H1 (cell line): ENCODE results near the gene TFDP1. TPM values are rescaled to one million over a fixed set of nuclear protein-coding genes. Genes with fewer than 3 reads are reported as not detected.

Source experiments
- CTCF ChIA-PET: fragments of 300-600 bp; sonication (Branson Sonifier 250); formaldehyde crosslinking; loops from one replicate; lab custom pipeline; 2021; ENCODE audit not compliant: partially characterized antibody; lab: Charles Lee
- POLR2A ChIA-PET: fragments of 300-600 bp; sonication (Branson Sonifier 250); formaldehyde crosslinking; loops from one replicate; lab custom pipeline; 2021; ENCODE audit warnings: inconsistent platforms; ENCODE audit not compliant: partially characterized antibody; lab: Charles Lee
- DNase-seq, 2 experiments: peaks; one replicate each; pipeline versions ENCODE4 v3.0.0 to v3.0.0-alpha.2; 2010 to 2022; ENCODE audit warnings: low spot score in 2 of 2, low read depth in 1 of 2, mixed read lengths in 1 of 2
- FAIRE-seq: peaks from 2 replicates; lab custom pipeline; 2011; peaks lifted over from hg19 to GRCh38; lab: Jason Lieb, UNC
- H2AFZ ChIP-seq: 2 replicates; pipeline ENCODE4 v1.8.1; 2012; ENCODE audit warnings: low read length, inconsistent platforms
- H2AK5ac ChIP-seq: 2 replicates; pipeline ENCODE4 v1.6.1; 2013; ENCODE audit warnings: low read depth, low read length
- H2BK120ac ChIP-seq: replicated peaks from 2 replicates; pipeline ENCODE3; 2013; ENCODE audit warnings: low read depth, low read length, inconsistent platforms
- H2BK12ac ChIP-seq: 2 replicates; pipeline ENCODE4 v1.6.1; 2013; ENCODE audit warnings: low read depth, low read length
- H2BK15ac ChIP-seq: 2 replicates; pipeline ENCODE4 v1.6.1; 2013; ENCODE audit warnings: low read length
- H2BK20ac ChIP-seq: 2 replicates; pipeline ENCODE4 v1.6.1; 2013; ENCODE audit warnings: low read length
- H2BK5ac ChIP-seq: 2 replicates; pipeline ENCODE4 v1.6.1; 2013; ENCODE audit warnings: low read depth, low read length
- H3K14ac ChIP-seq: 2 replicates; pipeline ENCODE4 v1.6.1; 2013; ENCODE audit warnings: inconsistent platforms; ENCODE audit not compliant: insufficient read length
- H3K18ac ChIP-seq: 2 replicates; pipeline ENCODE4 v1.6.1; 2013; ENCODE audit warnings: low read length; ENCODE audit errors: extremely low read depth
- H3K23ac ChIP-seq: 2 replicates; pipeline ENCODE4 v1.6.1; 2013; ENCODE audit warnings: inconsistent platforms; ENCODE audit not compliant: insufficient read length
- H3K23me2 ChIP-seq: 2 replicates; pipeline ENCODE4 v1.6.1; 2013; ENCODE audit warnings: low read depth, low read length
- H3K27ac ChIP-seq: 2 replicates; pipeline ENCODE4 v1.6.1; 2011; ENCODE audit warnings: low read depth, low read length, inconsistent platforms
- H3K27me3 ChIP-seq, 4 experiments: replicated peaks in 1 of 4; 1 replicate in 1 of 4; 2 replicates in 3 of 4; pipeline versions ENCODE4 v1.6.1 to v1.8.1; 2011 to 2013; ENCODE audit warnings: low read length in 3 of 4, mild to moderate bottlenecking in 3 of 4, inconsistent platforms in 2 of 4, mixed read lengths in 2 of 4, moderate library complexity in 1 of 4; ENCODE audit not compliant: control insufficient read depth in 3 of 4, insufficient read depth in 3 of 4; ENCODE audit errors: extremely low read depth in 1 of 4
- H3K36me3 ChIP-seq, 4 experiments: 2 replicates each; pipeline versions ENCODE4 v1.6.1 to v1.8.1; 2011 to 2013; ENCODE audit warnings: mild to moderate bottlenecking in 4 of 4, low read length in 3 of 4, moderate library complexity in 2 of 4, control low read depth in 1 of 4, inconsistent platforms in 1 of 4; ENCODE audit not compliant: insufficient read depth in 4 of 4, control insufficient read depth in 2 of 4
- H3K4ac ChIP-seq: replicated peaks from 2 replicates; pipeline ENCODE3; 2013; ENCODE audit warnings: low read length, low read depth, mixed read lengths, inconsistent platforms; ENCODE audit not compliant: insufficient read length
- H3K4me1 ChIP-seq, 4 experiments: replicated peaks in 1 of 4; 1 replicate in 1 of 4; 2 replicates in 3 of 4; pipeline versions ENCODE4 v1.6.1 to v1.8.1; 2011 to 2013; ENCODE audit warnings: low read length in 3 of 4, inconsistent platforms in 2 of 4, mixed read lengths in 1 of 4; ENCODE audit not compliant: insufficient read depth in 4 of 4, control insufficient read depth in 3 of 4
- H3K4me2 ChIP-seq, 2 experiments: 2 replicates each; pipeline versions ENCODE4 v1.6.1 to v1.8.1; 2011 to 2013; ENCODE audit warnings: low read depth in 2 of 2, low read length in 2 of 2, control low read depth in 1 of 2, inconsistent platforms in 1 of 2, mild to moderate bottlenecking in 1 of 2; ENCODE audit not compliant: insufficient read depth in 1 of 2
- H3K4me3 ChIP-seq, 4 experiments: fragments of 200-600, 300-600 bp in 1 of 4; sonication (generic), shearing (Covaris generic), sonication (Bioruptor Twin) in 1 of 4; 2 replicates each; pipeline versions ENCODE4 v1.5.1 to v1.8.1; 2011 to 2016; ENCODE audit warnings: low read length in 4 of 4, low read depth in 3 of 4, control low read depth in 2 of 4, inconsistent platforms in 2 of 4, mild to moderate bottlenecking in 2 of 4, mixed read lengths in 1 of 4, moderate library complexity in 1 of 4; ENCODE audit not compliant: insufficient read depth in 2 of 4; ENCODE audit errors: extremely low read depth in 1 of 4
- H3K56ac ChIP-seq: replicated peaks from 2 replicates; pipeline ENCODE3; 2013; ENCODE audit warnings: low read depth, mild to moderate bottlenecking, mixed read lengths, low read length, inconsistent platforms; ENCODE audit not compliant: insufficient read length
- H3K79me1 ChIP-seq: 2 replicates; pipeline ENCODE4 v1.6.1; 2013; ENCODE audit warnings: low read depth, low read length, control low read depth
- H3K79me2 ChIP-seq, 2 experiments: 2 replicates each; pipeline versions ENCODE4 v1.6.1 to v1.8.1; 2012 to 2013; ENCODE audit warnings: low read length in 2 of 2, mild to moderate bottlenecking in 2 of 2, inconsistent platforms in 1 of 2; ENCODE audit not compliant: insufficient read depth in 2 of 2, control insufficient read depth in 1 of 2
- H3K9ac ChIP-seq, 4 experiments: replicated peaks in 1 of 4; 1 replicate in 1 of 4; 2 replicates in 3 of 4; pipeline versions ENCODE4 v1.6.1 to v1.8.1; 2011 to 2013; ENCODE audit warnings: low read depth in 3 of 4, low read length in 3 of 4, control low read depth in 2 of 4, mild to moderate bottlenecking in 2 of 4, moderate library complexity in 2 of 4, inconsistent platforms in 1 of 4; ENCODE audit errors: extremely low read depth in 1 of 4
- H3K9me3 ChIP-seq, 2 experiments: 2 replicates each; pipeline versions ENCODE4 v1.6.1 to v1.8.1; 2012 to 2013; ENCODE audit warnings: mild to moderate bottlenecking in 2 of 2, moderate library complexity in 2 of 2, control low read depth in 1 of 2, inconsistent platforms in 1 of 2, low read depth in 1 of 2, low read length in 1 of 2, mixed read lengths in 1 of 2; ENCODE audit not compliant: insufficient read depth in 2 of 2
- H4K20me1 ChIP-seq, 2 experiments: replicated peaks in 1 of 2; 2 replicates each; pipeline versions ENCODE3 to v1.8.1; 2011 to 2013; ENCODE audit warnings: inconsistent platforms in 2 of 2, low read length in 2 of 2, mild to moderate bottlenecking in 1 of 2; ENCODE audit not compliant: insufficient read depth in 2 of 2, control insufficient read depth in 1 of 2
- H4K5ac ChIP-seq: 2 replicates; pipeline ENCODE4 v1.6.1; 2013; ENCODE audit warnings: low read length, low read depth, mixed read lengths, inconsistent platforms; ENCODE audit not compliant: insufficient read length
- H4K8ac ChIP-seq: 2 replicates; pipeline ENCODE4 v1.8.0; 2013; ENCODE audit warnings: mild to moderate bottlenecking, moderate library complexity, low read length, inconsistent platforms; ENCODE audit not compliant: insufficient read depth; ENCODE audit errors: extremely low read depth
- H4K91ac ChIP-seq: replicated peaks from 2 replicates; pipeline ENCODE3; 2013; ENCODE audit warnings: low read length, mixed read lengths, inconsistent platforms; ENCODE audit not compliant: insufficient read length
- BRCA1 ChIP-seq: IDR thresholded peaks from 2 replicates; pipeline ENCODE4 v1.6.1; 2012; ENCODE audit warnings: low read depth, low read length, improper control_type of control experiment
- CBX8 ChIP-seq: fragments of 300-800, 300-1000 bp; sonication (generic); IDR thresholded peaks from 2 replicates; pipeline ENCODE4 v1.7.1; 2016; ENCODE audit warnings: low read depth, low read length, borderline replicate concordance
- GTF2F1 ChIP-seq: IDR thresholded peaks from 2 replicates; pipeline ENCODE4 v1.6.1; 2012; ENCODE audit warnings: low read depth, low read length, improper control_type of control experiment, borderline replicate concordance
- HDAC2 ChIP-seq, 2 experiments: fragments of 300-600 bp in 1 of 2; sonication (generic) in 1 of 2; IDR thresholded peaks; 2 replicates each; pipeline ENCODE4 v1.6.1; 2011 to 2012; ENCODE audit warnings: low read depth in 2 of 2, low read length in 2 of 2, mild to moderate bottlenecking in 2 of 2, moderate library complexity in 2 of 2, borderline replicate concordance in 1 of 2, inconsistent platforms in 1 of 2
- JUND ChIP-seq: IDR thresholded peaks from 2 replicates; pipeline ENCODE4 v1.6.1; 2011; ENCODE audit warnings: mild to moderate bottlenecking, improper control_type of control experiment, low read length
- KDM5A ChIP-seq: fragments of 200-600 bp; IDR thresholded peaks from 2 replicates; pipeline ENCODE4 v1.7.1; 2012; ENCODE audit warnings: mild to moderate bottlenecking, low read length, inconsistent platforms, mixed read lengths
- NANOG ChIP-seq: IDR thresholded peaks from 2 replicates; pipeline ENCODE4 v1.6.1; 2011; ENCODE audit warnings: low read length, low read depth, mild to moderate bottlenecking, inconsistent platforms; ENCODE audit not compliant: insufficient read depth, poor library complexity, severe bottlenecking
- PHF8 ChIP-seq: fragments of 200-600 bp; sonication (generic); conservative IDR thresholded peaks from 2 replicates; pipeline ENCODE4 v1.7.1; 2012; ENCODE audit warnings: low read depth, mild to moderate bottlenecking, inconsistent platforms, low read length, moderate library complexity
- SIX5 ChIP-seq: IDR thresholded peaks from 2 replicates; pipeline ENCODE4 v1.6.1; 2011; ENCODE audit warnings: mild to moderate bottlenecking, low read depth, low read length
- SP1 ChIP-seq: IDR thresholded peaks from 2 replicates; pipeline ENCODE4 v1.6.1; 2011; ENCODE audit warnings: low read depth, low read length
- SP4 ChIP-seq: IDR thresholded peaks from 2 replicates; pipeline ENCODE4 v1.6.1; 2012; ENCODE audit warnings: low read length, inconsistent platforms
- TBP ChIP-seq: IDR thresholded peaks from 2 replicates; pipeline ENCODE4 v1.6.1; 2011; ENCODE audit warnings: low read depth, low read length, improper control_type of control experiment
- TEAD4 ChIP-seq: IDR thresholded peaks from 2 replicates; pipeline ENCODE4 v1.6.1; 2012; ENCODE audit warnings: low read depth, low read length, inconsistent platforms, mixed read lengths
- WGBS, 2 experiments: shearing (Covaris generic) in 1 of 2; methylation state at CpG; one replicate each; pipeline versions ENCODE4 v1.1.6 to v1.1.7; 2013 to 2015; ENCODE audit warnings: low lambda C conversion rate in 2 of 2, mixed read lengths in 2 of 2, inconsistent platforms in 1 of 2, low coverage in 1 of 2, missing lambda C conversion rate in 1 of 2; ENCODE audit not compliant: insufficient replicate concordance in 2 of 2, insufficient coverage in 1 of 2, insufficient read length in 1 of 2; ENCODE audit errors: extremely low coverage in 1 of 2, missing lambda C conversion rate in 1 of 2; 5-methylcytosine and 5-hydroxymethylcytosine counted together
- polyA plus RNA-seq, 7 experiments: library from polyadenylated mRNA; depleted of rRNA in 3 of 7; stranded (reverse) in 5 of 7; unstranded in 2 of 7; fragments of >200 nt in 5 of 7; fragments of 200-250 nt in 2 of 7; gene quantifications; 1 replicate in 5 of 7; 2 replicates in 1 of 7; 4 replicates in 1 of 7; pipeline versions ENCODE4 v1.2.1 to v1.2.3, GENCODE V29; 2011 to 2013; ENCODE audit warnings: missing spikeins in 2 of 7, mixed read lengths in 2 of 7
- total RNA-seq: library from RNA; stranded (reverse); fragmentation: NEBNext Ultra II Directional; extraction: Animal tissue kit (Norgen Biotek cat#: 25700); gene quantifications from 2 replicates; pipeline ENCODE4 v1.2.1, GENCODE V29; 2021

Gene TFDP1
- total and polyA plus RNA-seq, 2 of the 8 experiments (the other 6 are each of a cell fraction or from before 2014, with no cell fraction given), result 43.6 to 81.9 TPM

DNA sequence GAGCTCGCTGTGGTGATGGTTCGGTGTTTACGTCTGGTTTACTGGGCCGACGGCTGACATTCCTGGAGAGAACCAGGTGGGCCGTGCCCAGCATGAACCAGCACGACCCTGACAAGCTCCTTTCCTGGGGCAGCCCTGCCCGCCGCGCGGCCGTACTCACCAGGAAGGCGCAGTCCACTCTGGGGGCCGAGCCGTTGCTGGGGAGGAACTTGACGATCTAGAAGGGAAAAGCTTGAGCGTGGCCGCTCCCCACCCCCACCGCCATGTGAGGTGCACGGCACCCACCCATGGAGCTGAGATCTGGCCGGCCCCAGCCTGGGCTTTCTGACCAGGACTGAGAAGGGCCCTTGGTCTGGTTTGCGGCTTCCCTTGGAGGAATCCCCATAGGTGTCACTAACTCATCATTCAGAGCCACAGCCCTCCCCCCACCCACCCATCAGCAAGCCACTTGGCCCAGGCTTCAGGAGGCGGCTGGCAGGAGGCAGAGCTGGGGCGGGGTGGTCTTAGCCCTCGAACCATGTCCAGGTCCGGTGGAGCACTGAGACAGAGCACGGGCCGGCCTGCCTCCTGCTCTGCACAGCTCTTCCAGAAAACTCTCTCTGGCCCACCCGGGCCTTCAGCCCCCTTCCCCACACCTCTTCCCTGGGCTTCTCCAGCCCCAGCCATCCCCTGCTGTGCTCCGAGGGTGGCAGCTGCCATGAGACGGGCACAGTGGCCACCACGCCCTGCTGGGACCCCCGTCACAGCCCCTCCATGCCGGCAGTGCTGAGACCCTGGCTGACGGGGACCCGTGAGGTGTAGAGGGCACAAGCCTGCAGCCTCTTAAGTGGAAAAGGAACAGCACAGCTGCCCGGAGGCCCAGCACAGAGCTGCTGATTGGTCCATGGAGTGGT, 67.2 kb downstream of the TFDP1 start:
- H3K23ac ChIP-seq, result no peak overlapping the region
- no peak overlapping the region for H2AFZ ChIP-seq
- no peak overlapping the region for H3K9ac ChIP-seq
- no peak overlapping the region for H4K5ac ChIP-seq
- no peak overlapping the region for H3K4me3 ChIP-seq
- no peak overlapping the region for H2BK120ac ChIP-seq
- no peak overlapping the region for H3K18ac ChIP-seq
- no peak overlapping the region for H2AK5ac ChIP-seq
- FAIRE-seq (no peak), DNase-seq (no peak)
- H3K4me2 ChIP-seq, result no peak overlapping the region
- no peak overlapping the region for H2BK15ac ChIP-seq
- H4K91ac ChIP-seq, result no peak overlapping the region
- no peaks in the 10 kb centered on the region for H3K27me3 ChIP-seq
- H3K23me2 ChIP-seq, result no peaks in the 10 kb centered on the region
- no peaks in the 10 kb centered on the region for H3K36me3 ChIP-seq
- no peak overlapping the region for H3K56ac ChIP-seq
- no peaks in the 10 kb centered on the region for H3K79me1 ChIP-seq
- H2BK5ac ChIP-seq, result no peak overlapping the region
- no peaks in the 10 kb centered on the region for H4K20me1 ChIP-seq
- WGBS, 2 experiments, result 90% methylated on average over 36 of the region's 37 CpGs; no CpG with 5 or more reads in 1 of the 2 experiments
- H3K27ac ChIP-seq, result no peak overlapping the region
- POLR2A ChIA-PET, result interaction anchor here (0.7 to 1.7 kb wide), 3 partner anchors 9 to 37 kb away, joined by 3 read pairs; no protein-coding TSS in a partner anchor
- H3K9me3 ChIP-seq, result peaks cover 0 to 5% of the 10 kb centered on the region in 2 experiments; a peak in 1 of 4 replicates
- CTCF ChIA-PET, result interaction anchor here (1.0 to 2.6 kb wide), 4 partner anchors 10 to 165 kb away, joined by 3 to 9 read pairs (median 3); no protein-coding TSS in a partner anchor
- H3K14ac ChIP-seq, result no peak overlapping the region
- no peak overlapping the region for H3K4ac ChIP-seq
- no peak overlapping the region; the same call in 1 of the 2 replicates for H2BK12ac ChIP-seq
- no peak overlapping the region for H4K8ac ChIP-seq
- H2BK20ac ChIP-seq, result no peak overlapping the region
- no peaks in the 10 kb centered on the region for H3K79me2 ChIP-seq
- H3K4me1 ChIP-seq, result no peaks in the 10 kb centered on the region
- no peak for TF ChIP-seq GTF2F1
- TF ChIP-seq BRCA1, result no peak
- no peak for TF ChIP-seq JUND
- TF ChIP-seq KDM5A, result no peak
- no peak for TF ChIP-seq NANOG
- TF ChIP-seq PHF8, result no peak
- TF ChIP-seq TBP, result no peak
- no peak for TF ChIP-seq HDAC2 (IDR thresholded peaks at IDR 0.05; ENCODE audit: borderline replicate concordance in 1 of 2, low read depth in 2 of 2, low read length in 2 of 2)
- TF ChIP-seq SP1, result no peak
- no peak for TF ChIP-seq SP4
- no peak for TF ChIP-seq TEAD4
- no peak for TF ChIP-seq SIX5
- TF ChIP-seq CBX8, result no peak
